Adrenal gland (tissue), 5 donors: ENCODE measurements around the gene SLC16A13.

ENCODE experiments used
- POLR2A ChIP-seq, 2 donors: fragments of 450-650 bp; IDR thresholded peaks; one replicate each; pipeline ENCODE4 v1.6.1; 2017; ENCODE audit warnings: antibody characterized with exemption in 2 of 2, mild to moderate bottlenecking in 2 of 2, moderate library complexity in 1 of 2
- TF ChIP-seq, protein P1 (sequence below), 6 experiments: fragments of 450-650 bp in 4 of 6; fragments of 200-600 bp in 2 of 6; sonication (generic) in 1 of 6; IDR thresholded peaks; 1 replicate in 5 of 6; 2 replicates in 1 of 6; pipeline versions ENCODE4 v1.5.1 to v1.8.0; 2016 to 2021; ENCODE audit warnings: antibody characterized with exemption in 6 of 6, mild to moderate bottlenecking in 2 of 6, moderate library complexity in 1 of 6
- donor health status: DM: no; HTN: no; CAD: no.

GRCh38 chr17:7020894-7021664, 14.7 kb upstream of the SLC16A13 start:
- TF ChIP-seq, protein P1, sequence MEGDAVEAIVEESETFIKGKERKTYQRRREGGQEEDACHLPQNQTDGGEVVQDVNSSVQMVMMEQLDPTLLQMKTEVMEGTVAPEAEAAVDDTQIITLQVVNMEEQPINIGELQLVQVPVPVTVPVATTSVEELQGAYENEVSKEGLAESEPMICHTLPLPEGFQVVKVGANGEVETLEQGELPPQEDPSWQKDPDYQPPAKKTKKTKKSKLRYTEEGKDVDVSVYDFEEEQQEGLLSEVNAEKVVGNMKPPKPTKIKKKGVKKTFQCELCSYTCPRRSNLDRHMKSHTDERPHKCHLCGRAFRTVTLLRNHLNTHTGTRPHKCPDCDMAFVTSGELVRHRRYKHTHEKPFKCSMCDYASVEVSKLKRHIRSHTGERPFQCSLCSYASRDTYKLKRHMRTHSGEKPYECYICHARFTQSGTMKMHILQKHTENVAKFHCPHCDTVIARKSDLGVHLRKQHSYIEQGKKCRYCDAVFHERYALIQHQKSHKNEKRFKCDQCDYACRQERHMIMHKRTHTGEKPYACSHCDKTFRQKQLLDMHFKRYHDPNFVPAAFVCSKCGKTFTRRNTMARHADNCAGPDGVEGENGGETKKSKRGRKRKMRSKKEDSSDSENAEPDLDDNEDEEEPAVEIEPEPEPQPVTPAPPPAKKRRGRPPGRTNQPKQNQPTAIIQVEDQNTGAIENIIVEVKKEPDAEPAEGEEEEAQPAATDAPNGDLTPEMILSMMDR (IDR thresholded peaks at IDR 0.05), result no peak
- TF ChIP-seq POLR2A (IDR thresholded peaks at IDR 0.05), result no peak
